Stomach (tissue), 9 donors: ENCODE data around the gene COL9A1. TPM values are rescaled to one million over a fixed set of nuclear protein-coding genes. Genes with fewer than 3 reads are reported as not detected.

Experiments used
- DNase-seq, 2 donors: peaks; one replicate each; pipeline versions ENCODE4 v3.0.0 to v3.0.0-alpha.2; 2013 to 2019
- H3K27ac ChIP-seq, 5 donors: fragments of 200-600 bp in 4 of 5; sonication (generic) in 4 of 5; one replicate each; pipeline ENCODE4 v1.5.1; 2013 to 2019; ENCODE audit warnings: mild to moderate bottlenecking in 1 of 5, moderate library complexity in 1 of 5
- H3K27me3 ChIP-seq, 3 donors: fragments of 200-600 bp; sonication (generic); one replicate each; pipeline ENCODE4 v1.5.1; 2017 to 2019; ENCODE audit warnings: mixed run types in 1 of 3
- H3K36me3 ChIP-seq, 4 donors: fragments of 200-600 bp; sonication (generic); 1 replicate in 3 of 4; 2 replicates in 1 of 4; pipeline ENCODE4 v1.5.1; 2016 to 2019
- H3K4me1 ChIP-seq, 4 donors: fragments of 200-600 bp; sonication (generic); one replicate each; pipeline ENCODE4 v1.5.1; 2016 to 2019
- H3K4me3 ChIP-seq, 4 donors: fragments of 200-600 bp; sonication (generic) in 3 of 4; one replicate each; pipeline ENCODE4 v1.5.1; 2016 to 2019; ENCODE audit warnings: mild to moderate bottlenecking in 1 of 4
- H3K9me3 ChIP-seq, 4 donors: fragments of 200-600 bp; sonication (generic); one replicate each; pipeline ENCODE4 v1.5.1; 2016 to 2019
- CTCF ChIP-seq, 7 experiments: fragments of 450-650 bp in 4 of 7; fragments of 200-600 bp in 3 of 7; sonication (generic) in 3 of 7; IDR thresholded peaks; one replicate each; pipeline ENCODE4 v1.5.1; 2016 to 2019; ENCODE audit warnings: antibody characterized with exemption in 7 of 7, control low read depth in 2 of 7, mild to moderate bottlenecking in 1 of 7
- EP300 ChIP-seq: sonication (generic); formaldehyde crosslinking; IDR thresholded peaks from one replicate; pipeline ENCODE4 v1.6.1; 2017; ENCODE audit warnings: antibody characterized with exemption
- POLR2A ChIP-seq, 4 donors: fragments of 450-650 bp; IDR thresholded peaks; one replicate each; pipeline ENCODE4 v1.6.1; 2016; ENCODE audit warnings: antibody characterized with exemption in 4 of 4, control low read depth in 2 of 4, mild to moderate bottlenecking in 1 of 4, moderate library complexity in 1 of 4
- POLR2AphosphoS5 ChIP-seq, 3 donors: sonication (generic); formaldehyde crosslinking; IDR thresholded peaks; one replicate each; pipeline ENCODE4 v1.6.1; 2016; ENCODE audit warnings: antibody characterized with exemption in 3 of 3
- whole genome bisulfite sequencing, 5 donors: extraction: QIAGEN DNeasy Blood & Tissue Kit in 3 of 5; methylation state at CpG; one replicate each; pipeline versions ENCODE4 v1.1.5 to v1.1.7; 2013 to 2018; 5-methylcytosine and 5-hydroxymethylcytosine counted together
- intact Hi-C: fragments of 100-400 bp; cut with DNase I; formaldehyde crosslinking; loops from one replicate; pipeline ENCODE4 v1.15.1; 2023; ENCODE audit warnings: low total_unique reads
- polyA plus RNA-seq, 3 donors: library from polyadenylated mRNA; stranded (reverse); fragments of 200-250 nt; gene quantifications; one replicate each; pipeline ENCODE4 v1.2.3, GENCODE V29; 2013
- total RNA-seq, 5 donors: library from RNA; depleted of rRNA; stranded (reverse); fragments of >200 nt; gene quantifications; one replicate each; pipeline versions ENCODE4 v1.1.0 to v1.2.3, GENCODE V29; 2014 to 2016
- donor health status: healthy with polysubstance abuse.
- donor health status: Bipolar disorder and iron deficiency.
- donor health status: healthy.

The COL9A1 gene
- total and polyA plus RNA-seq, 8 donors: 0.25 to 36.1 (median 8.4) TPM; not detected in 4

- Histone ChIP-seq H3K4me3 (peak overlapping the region; percentile 22 to 44 (median 30)), H3K27ac (no peak overlapping the region), H3K27me3 (peaks cover 0 to 38% (median 31%) of the 10 kb centered on the region in 3 donors), H3K4me1 (peaks cover 11 to 27% (median 15%) of the 10 kb centered on the region in 4 donors), H3K36me3 (no peaks in the 10 kb centered on the region), H3K9me3 (no peaks in the 10 kb centered on the region)
- intact Hi-C loops: no loop called here
- WGBS, 5 donors: 4 to 9% (median 7%) methylated on average over 27 to 31 of the region's 31 CpGs
- TF ChIP-seq POLR2A (IDR thresholded peaks at IDR 0.05): no peak
- no peak for TF ChIP-seq POLR2AphosphoS5 (IDR thresholded peaks at IDR 0.05)
- no peak for TF ChIP-seq EP300
- no peak for TF ChIP-seq CTCF (IDR thresholded peaks at IDR 0.05)
- DNase-seq: peak in 1 of 2 donors; percentile 31
These were observed 19.9 kb downstream of the COL9A1 start for GRCh38 chr6:70282919-70283461.

GRCh38 chr6:70282312-70282918 is 20.5 kb downstream of the COL9A1 start:
- Histone ChIP-seq H3K4me1 (peaks cover 11 to 27% (median 15%) of the 10 kb centered on the region in 4 donors), H3K9me3 (no peaks in the 10 kb centered on the region), H3K27ac (no peak overlapping the region), H3K27me3 (peaks cover 0 to 38% (median 31%) of the 10 kb centered on the region in 3 donors), H3K4me3 (peak overlapping the region; percentile 22 to 44 (median 30)), H3K36me3 (no peaks in the 10 kb centered on the region)
- intact Hi-C loops: no loop called here
- WGBS, 5 donors: 3 to 6% (median 4%) methylated on average over 38 to 39 of the region's 39 CpGs
- no peak for TF ChIP-seq EP300
- TF ChIP-seq POLR2AphosphoS5 (IDR thresholded peaks at IDR 0.05): no peak
- peak in 1 of 2 donors; percentile 73 for DNase-seq

GRCh38 chr6:70281923-70282311 is 21.0 kb downstream of the COL9A1 start:
- WGBS, 5 donors: 14 to 35% (median 27%) methylated on average over 8 of the region's 8 CpGs
- no peaks in the 10 kb centered on the region for H3K36me3 ChIP-seq
- no peak for TF ChIP-seq POLR2A (IDR thresholded peaks at IDR 0.05)
- no peak for TF ChIP-seq CTCF (IDR thresholded peaks at IDR 0.05)
- TF ChIP-seq EP300: no peak
- H3K4me1 ChIP-seq: peaks cover 11 to 27% (median 15%) of the 10 kb centered on the region in 4 donors
- peaks cover 0 to 38% (median 31%) of the 10 kb centered on the region in 3 donors for H3K27me3 ChIP-seq
- no peak for DNase-seq
- intact Hi-C loops: no loop called here
- H3K27ac ChIP-seq: no peak overlapping the region
- H3K4me3 ChIP-seq: peak overlapping the region in 3 of 4 donors; percentile 22 to 44 (median 32)
- no peaks in the 10 kb centered on the region for H3K9me3 ChIP-seq

GRCh38 chr6:70280400-70280853 is 22.5 kb downstream of the COL9A1 start:
- peak in 1 of 2 donors; percentile 57 for DNase-seq
- TF ChIP-seq POLR2A (IDR thresholded peaks at IDR 0.05): no peak
- no peak for TF ChIP-seq EP300
- no peak for TF ChIP-seq CTCF (IDR thresholded peaks at IDR 0.05)
- TF ChIP-seq POLR2AphosphoS5 (IDR thresholded peaks at IDR 0.05): no peak
- H3K36me3 ChIP-seq: no peaks in the 10 kb centered on the region
- H3K27me3 ChIP-seq: peaks cover 0 to 38% (median 31%) of the 10 kb centered on the region in 3 donors
- H3K27ac ChIP-seq: no peak overlapping the region
- H3K4me3 ChIP-seq: no peak overlapping the region
- no peaks in the 10 kb centered on the region for H3K9me3 ChIP-seq
- intact Hi-C loops: no loop called here
- H3K4me1 ChIP-seq: peaks cover 11 to 27% (median 15%) of the 10 kb centered on the region in 4 donors
- WGBS, 5 donors: 32 to 51% (median 42%) methylated on average over 15 of the region's 15 CpGs
